IMR-90 (cell line): ENCODE data around the gene UNC13A. TPM values are rescaled to one million over a fixed set of nuclear protein-coding genes. Genes with fewer than 3 reads are reported as not detected.

Experiments
- ATAC-seq: fragments of 200-7000 bp; cut with Tn5 transposase; 2 replicates; pipeline ENCODE4 v1.9.1; 2020; ENCODE audit warnings: low read depth, mild to moderate bottlenecking, moderate library complexity
- BruUV-seq: library from RNA; stranded (reverse); fragments of 400-500 nt; replicated peaks from 2 replicates; lab custom pipeline; 2021; lab: Mats Ljungman, UMichigan
- CTCF ChIA-PET: fragments of 300-600 bp; formaldehyde crosslinking; extraction: SDS; loops from one replicate; lab custom pipeline; 2021; ENCODE audit warnings: antibody characterized with exemption; lab: Yijun Ruan, JAX
- POLR2A ChIA-PET: fragments of 300-600 bp; sonication (Branson Sonifier 250); formaldehyde crosslinking; loops from one replicate; lab custom pipeline; 2022; ENCODE audit warnings: antibody characterized with exemption; ENCODE audit not compliant: unreplicated experiment; lab: Charles Lee
- DNase-seq: peaks from one replicate; pipeline ENCODE4 v3.0.0; 2013
- H2AFZ ChIP-seq: replicated peaks from 2 replicates; pipeline ENCODE3; 2013; ENCODE audit warnings: low read length, mild to moderate bottlenecking; ENCODE audit not compliant: poor library complexity
- H2AK5ac ChIP-seq: 2 replicates; pipeline ENCODE4 v1.6.1; 2013; ENCODE audit warnings: low read depth, low read length, inconsistent platforms
- H2AK9ac ChIP-seq: replicated peaks from 2 replicates; pipeline ENCODE3; 2013; ENCODE audit warnings: mild to moderate bottlenecking, low read depth, low read length, moderate library complexity; ENCODE audit not compliant: poor library complexity
- H2BK120ac ChIP-seq: 2 replicates; pipeline ENCODE4 v1.6.1; 2013; ENCODE audit warnings: low read depth, low read length, inconsistent platforms
- H2BK15ac ChIP-seq: 3 replicates; pipeline ENCODE4 v1.6.1; 2013; ENCODE audit warnings: low read depth, low read length, inconsistent platforms
- H2BK20ac ChIP-seq: 2 replicates; pipeline ENCODE4 v1.6.1; 2013; ENCODE audit warnings: low read depth, mild to moderate bottlenecking, inconsistent platforms, low read length, moderate library complexity
- H2BK5ac ChIP-seq: 2 replicates; pipeline ENCODE4 v1.6.1; 2013; ENCODE audit warnings: mild to moderate bottlenecking, low read depth, low read length, inconsistent platforms; ENCODE audit not compliant: poor library complexity, severe bottlenecking
- H3K14ac ChIP-seq: replicated peaks from 2 replicates; pipeline ENCODE4 v1.6.1; 2013; ENCODE audit warnings: low read depth, low read length, inconsistent platforms
- H3K18ac ChIP-seq: 2 replicates; pipeline ENCODE4 v1.6.1; 2013; ENCODE audit warnings: low read depth, low read length, control low read depth
- H3K23ac ChIP-seq: 2 replicates; pipeline ENCODE4 v1.6.1; 2013; ENCODE audit warnings: low read depth, low read length, inconsistent platforms
- H3K27ac ChIP-seq: 2 replicates; pipeline ENCODE4 v1.5.1; 2013; ENCODE audit warnings: mild to moderate bottlenecking, control low read depth, low read length; ENCODE audit not compliant: insufficient read depth
- H3K27me3 ChIP-seq: 2 replicates; pipeline ENCODE4 v1.6.1; 2013; ENCODE audit warnings: low read length; ENCODE audit not compliant: control insufficient read depth, insufficient read depth
- H3K36me3 ChIP-seq: 2 replicates; pipeline ENCODE4 v1.6.1; 2013; ENCODE audit warnings: low read length, mixed read lengths; ENCODE audit not compliant: control insufficient read depth, insufficient read depth
- H3K4ac ChIP-seq: 2 replicates; pipeline ENCODE4 v1.6.1; 2013; ENCODE audit warnings: low read depth, low read length, inconsistent platforms
- H3K4me1 ChIP-seq: 2 replicates; pipeline ENCODE4 v1.6.1; 2013; ENCODE audit warnings: low read length, mixed read lengths; ENCODE audit not compliant: control insufficient read depth, insufficient read depth
- H3K4me2 ChIP-seq: 2 replicates; pipeline ENCODE4 v1.6.1; 2013; ENCODE audit warnings: low read depth, mild to moderate bottlenecking, control low read depth, low read length, moderate library complexity
- H3K4me3 ChIP-seq: 2 replicates; pipeline ENCODE4 v1.5.1; 2013; ENCODE audit warnings: low read depth, mild to moderate bottlenecking, control low read depth, low read length, moderate library complexity; ENCODE audit not compliant: insufficient read depth
- H3K56ac ChIP-seq: 2 replicates; pipeline ENCODE4 v1.6.1; 2013; ENCODE audit warnings: low read length, inconsistent platforms; ENCODE audit not compliant: insufficient read depth; ENCODE audit errors: extremely low read depth
- H3K79me1 ChIP-seq, 2 experiments: 2 replicates each; pipeline ENCODE4 v1.6.1; 2013; ENCODE audit warnings: low read length in 2 of 2, inconsistent platforms in 1 of 2, low read depth in 1 of 2
- H3K9ac ChIP-seq: 2 replicates; pipeline ENCODE4 v1.6.1; 2013; ENCODE audit warnings: low read depth, low read length, control low read depth
- H3K9me1 ChIP-seq: 2 replicates; pipeline ENCODE4 v1.6.1; 2013; ENCODE audit warnings: low read length, inconsistent platforms; ENCODE audit not compliant: insufficient read depth
- H3K9me3 ChIP-seq: 2 replicates; pipeline ENCODE4 v1.6.1; 2013; ENCODE audit warnings: low read length; ENCODE audit not compliant: control insufficient read depth, insufficient read depth
- H4K20me1 ChIP-seq: 2 replicates; pipeline ENCODE4 v1.6.1; 2013; ENCODE audit warnings: low read length, inconsistent platforms; ENCODE audit not compliant: insufficient read depth
- H4K5ac ChIP-seq: 2 replicates; pipeline ENCODE4 v1.6.1; 2013; ENCODE audit warnings: mild to moderate bottlenecking, low read depth, low read length, control low read depth
- H4K8ac ChIP-seq, 2 experiments: 2 replicates each; pipeline ENCODE4 v1.6.1; 2013; ENCODE audit warnings: low read depth in 2 of 2, low read length in 2 of 2, control low read depth in 1 of 2, inconsistent platforms in 1 of 2
- H4K91ac ChIP-seq: 2 replicates; pipeline ENCODE4 v1.6.1; 2013; ENCODE audit warnings: low read depth, low read length, inconsistent platforms; ENCODE audit not compliant: insufficient read depth
- MAZ ChIP-seq: IDR thresholded peaks from 2 replicates; pipeline ENCODE4 v1.6.1; 2012; ENCODE audit warnings: low read depth, mild to moderate bottlenecking, low read length, improper control_type of control experiment, moderate library complexity, borderline replicate concordance
- WGBS, 2 experiments: methylation state at CpG; one replicate each; pipeline versions ENCODE4 v1.1.5 to v1.1.7; 2013; ENCODE audit warnings: missing lambda C conversion rate in 2 of 2; ENCODE audit not compliant: insufficient read length in 1 of 2; ENCODE audit errors: extremely low coverage in 2 of 2; 5-methylcytosine and 5-hydroxymethylcytosine counted together
- dilution Hi-C: fragments of 300-500 bp; cut with HindIII; formaldehyde crosslinking; loops from one replicate; pipeline ENCODE4 v1.14.3; 2018; ENCODE audit warnings: low sequenced_read_pairs; ENCODE audit not compliant: unreplicated experiment
- in situ Hi-C: fragments of 300-500 bp; cut with MboI; formaldehyde crosslinking; loops from 3 replicates; pipeline ENCODE4 v1.14.3; 2019; ENCODE audit warnings: low sequenced_read_pairs, inconsistent platforms, mixed read lengths
- intact Hi-C: fragments of 100-400 bp; cut with micrococcal nuclease; formaldehyde crosslinking; loops from 2 replicates; pipeline ENCODE4 v1.10.0; 2022
- polyA plus RNA-seq, 3 experiments: library from polyadenylated mRNA; depleted of rRNA; stranded (reverse); fragments of >200 nt; gene quantifications; 2 replicates each; pipeline ENCODE4 v1.2.3, GENCODE V29; 2012; ENCODE audit warnings: low replicate concordance in 1 of 3
- total RNA-seq: library from RNA; depleted of rRNA; stranded (reverse); fragments of >200 nt; gene quantifications from 2 replicates; pipeline ENCODE4 v1.2.3, GENCODE V29; 2012
- TF ChIP-seq, protein P1 (sequence below): fragments of 150-350 bp; IDR thresholded peaks from 2 replicates; pipeline ENCODE4 v1.6.1; 2017; ENCODE audit warnings: mild to moderate bottlenecking, antibody characterized with exemption, low read length, low read depth

The UNC13A gene
- total and polyA plus RNA-seq, 2 of the 4 experiments (the other 2 are of a cell fraction) = 0.18 to 0.22 TPM

- Histone ChIP-seq H2AK5ac (no peak overlapping the region), H2BK120ac (no peak overlapping the region), H2BK5ac (no peak overlapping the region), H2AK9ac (no peak overlapping the region), H3K27ac (no peak overlapping the region), H3K18ac (no peak overlapping the region), H4K20me1 (peaks cover 15% of the 10 kb centered on the region), H4K8ac (no peak overlapping the region), H3K56ac (no peak overlapping the region), H3K14ac (no peak overlapping the region), H4K91ac (no peak overlapping the region), H2BK15ac (no peak overlapping the region), H3K9ac (no peak overlapping the region), H3K23ac (no peak overlapping the region), H3K36me3 (peaks cover 45% of the 10 kb centered on the region), H3K4me1 (no peaks in the 10 kb centered on the region), H3K4me2 (no peak overlapping the region), H2AFZ (no peak overlapping the region), H3K4ac (no peak overlapping the region), H3K9me1 (peaks cover 10% of the 10 kb centered on the region; the same call in 1 of the 2 replicates), H3K27me3 (0 out of 2 replicates have a peak, but pooled peaks cover 1% of the 10 kb centered on the region), H3K9me3 (no peaks in the 10 kb centered on the region), H3K4me3 (no peak overlapping the region), H2BK20ac (no peak overlapping the region), H3K79me1 (peaks cover 4 to 6% of the 10 kb centered on the region in 2 experiments; a peak in 2 of 4 replicates), H4K5ac (no peak overlapping the region)
- intact Hi-C loops (no loop called here), dilution Hi-C loops (no loop called here), in situ Hi-C loops (no loop called here)
- ChIA-PET POLR2A (no interaction called here), CTCF (no interaction called here)
- ATAC-seq (no peak), DNase-seq (no peak)
- WGBS, 2 experiments = 95% methylated on average over 14 of the region's 19 CpGs; no CpG with 5 or more reads in 1 of the 2 experiments
- TF ChIP-seq MAZ = no peak
- TF ChIP-seq, protein P1, sequence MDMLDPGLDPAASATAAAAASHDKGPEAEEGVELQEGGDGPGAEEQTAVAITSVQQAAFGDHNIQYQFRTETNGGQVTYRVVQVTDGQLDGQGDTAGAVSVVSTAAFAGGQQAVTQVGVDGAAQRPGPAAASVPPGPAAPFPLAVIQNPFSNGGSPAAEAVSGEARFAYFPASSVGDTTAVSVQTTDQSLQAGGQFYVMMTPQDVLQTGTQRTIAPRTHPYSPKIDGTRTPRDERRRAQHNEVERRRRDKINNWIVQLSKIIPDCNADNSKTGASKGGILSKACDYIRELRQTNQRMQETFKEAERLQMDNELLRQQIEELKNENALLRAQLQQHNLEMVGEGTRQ = no peak
- TSS peak; percentile 81 for BruUV-seq
Measured at GRCh38 chr19:17581211-17581874, 106.8 kb downstream of the UNC13A start.
